ENCODE data around the gene CAMTA1.

Gene CAMTA1

GRCh38 chr1:7046891-7047290, 261.6 kb downstream of the CAMTA1 start:
- no CpG with 5 or more reads among the region's 1 CpG for WGBS (ENCODE audit: extremely low coverage, insufficient coverage, insufficient read length)
- no peak for DNase-seq
- H2AFZ ChIP-seq (ENCODE audit: insufficient read depth, low read length, poor library complexity), result no peak overlapping the region

GRCh38 chr1:7047866-7048265, 262.6 kb downstream of the CAMTA1 start:
- Histone ChIP-seq H3K9ac (ENCODE audit: low read length) (no peak overlapping the region), H2AFZ (ENCODE audit: insufficient read depth, low read length, poor library complexity) (no peak overlapping the region), H3K14ac (ENCODE audit: low read length) (no peak overlapping the region), H4K91ac (ENCODE audit: low read depth, low read length) (no peak overlapping the region), H2BK120ac (ENCODE audit: insufficient read depth, low read length, poor library complexity) (no peak overlapping the region), H3K27me3 (ENCODE audit: insufficient read depth, low read length) (no peaks in the 10 kb centered on the region), H3K36me3 (ENCODE audit: control insufficient read depth in 1 of 2, insufficient read depth in 2 of 2, low read length in 2 of 2) (no peaks in the 10 kb centered on the region), H3K27ac (ENCODE audit: low read depth, low read length) (no peak overlapping the region), H2AK5ac (ENCODE audit: low read length) (no peak overlapping the region), H4K8ac (ENCODE audit: low read depth, low read length) (no peak overlapping the region), H3K4me1 (ENCODE audit: control insufficient read depth in 1 of 2, insufficient read depth in 2 of 2, low read length in 2 of 2) (no peaks in the 10 kb centered on the region), H3K79me2 (ENCODE audit: control insufficient read depth, insufficient read depth, low read length, poor library complexity) (no peaks in the 10 kb centered on the region), H3K79me1 (ENCODE audit: low read length) (no peaks in the 10 kb centered on the region), H2BK12ac (ENCODE audit: low read length) (no peak overlapping the region), H3K23ac (ENCODE audit: low read length) (no peak overlapping the region), H4K12ac (ENCODE audit: low read depth, low read length) (no peak overlapping the region), H3K9me3 (ENCODE audit: insufficient read depth, low read depth, low read length) (peaks cover 5% of the 10 kb centered on the region), H3K4me2 (ENCODE audit: low read length) (no peak overlapping the region), H3K4me3 (ENCODE audit: low read depth, low read length) (no peak overlapping the region), H3K4ac (ENCODE audit: low read depth, low read length) (no peak overlapping the region), H3K18ac (ENCODE audit: low read length) (no peak overlapping the region), H2BK5ac (ENCODE audit: low read depth, low read length, poor library complexity) (no peak overlapping the region)
- DNase-seq, result no peak
- whole genome bisulfite sequencing (ENCODE audit: extremely low coverage, insufficient coverage, insufficient read length), result no CpG with 5 or more reads among the region's 2 CpGs

More at GRCh38 chr1:7046891-7047290, 261.6 kb downstream of the CAMTA1 start:
- Histone ChIP-seq H3K9me3 (ENCODE audit: insufficient read depth, low read depth, low read length) (peaks cover 3% of the 10 kb centered on the region), H3K23ac (ENCODE audit: low read length) (no peak overlapping the region), H4K91ac (ENCODE audit: low read depth, low read length) (no peak overlapping the region), H2BK12ac (ENCODE audit: low read length) (no peak overlapping the region), H3K36me3 (ENCODE audit: control insufficient read depth in 1 of 2, insufficient read depth in 2 of 2, low read length in 2 of 2) (no peaks in the 10 kb centered on the region), H3K4ac (ENCODE audit: low read depth, low read length) (no peak overlapping the region), H3K27ac (ENCODE audit: low read depth, low read length) (no peak overlapping the region), H3K79me2 (ENCODE audit: control insufficient read depth, insufficient read depth, low read length, poor library complexity) (no peaks in the 10 kb centered on the region), H3K9ac (ENCODE audit: low read length) (no peak overlapping the region), H3K79me1 (ENCODE audit: low read length) (no peaks in the 10 kb centered on the region), H2AK5ac (ENCODE audit: low read length) (no peak overlapping the region), H2BK120ac (ENCODE audit: insufficient read depth, low read length, poor library complexity) (no peak overlapping the region), H3K14ac (ENCODE audit: low read length) (no peak overlapping the region), H3K4me3 (ENCODE audit: low read depth, low read length) (no peak overlapping the region), H4K8ac (ENCODE audit: low read depth, low read length) (no peak overlapping the region), H4K12ac (ENCODE audit: low read depth, low read length) (no peak overlapping the region), H3K4me1 (ENCODE audit: control insufficient read depth in 1 of 2, insufficient read depth in 2 of 2, low read length in 2 of 2) (no peaks in the 10 kb centered on the region), H3K4me2 (ENCODE audit: low read length) (no peak overlapping the region), H3K27me3 (ENCODE audit: insufficient read depth, low read length) (no peaks in the 10 kb centered on the region), H2BK5ac (ENCODE audit: low read depth, low read length, poor library complexity) (no peak overlapping the region), H3K18ac (ENCODE audit: low read length) (no peak overlapping the region)

GRCh38 chr1:7048395-7048794, 263.1 kb downstream of the CAMTA1 start:
- Histone ChIP-seq H2BK5ac (ENCODE audit: low read depth, low read length, poor library complexity) (no peak overlapping the region), H3K4me3 (ENCODE audit: low read depth, low read length) (no peak overlapping the region), H4K8ac (ENCODE audit: low read depth, low read length) (no peak overlapping the region)

GRCh38 chr1:7049913-7050625, 264.8 kb downstream of the CAMTA1 start:
- no peak overlapping the region for H4K8ac ChIP-seq (ENCODE audit: low read depth, low read length)
- H3K4ac ChIP-seq (ENCODE audit: low read depth, low read length), result no peak overlapping the region
- no peak overlapping the region for H2BK5ac ChIP-seq (ENCODE audit: low read depth, low read length, poor library complexity)
- H3K9me3 ChIP-seq (ENCODE audit: insufficient read depth, low read depth, low read length), result peaks cover 6% of the 10 kb centered on the region
- H3K4me1 ChIP-seq (ENCODE audit: control insufficient read depth in 1 of 2, insufficient read depth in 2 of 2, low read length in 2 of 2), result no peaks in the 10 kb centered on the region
- no peak overlapping the region for H2AFZ ChIP-seq (ENCODE audit: insufficient read depth, low read length, poor library complexity)
- no peak overlapping the region for H3K18ac ChIP-seq (ENCODE audit: low read length)
- no peak overlapping the region for H2BK120ac ChIP-seq (ENCODE audit: insufficient read depth, low read length, poor library complexity)
- no peak overlapping the region for H4K12ac ChIP-seq (ENCODE audit: low read depth, low read length)
- no peak for DNase-seq
- no peaks in the 10 kb centered on the region for H3K27me3 ChIP-seq (ENCODE audit: insufficient read depth, low read length)
- H3K4me2 ChIP-seq (ENCODE audit: low read length), result no peak overlapping the region
- H2BK12ac ChIP-seq (ENCODE audit: low read length), result no peak overlapping the region
- H3K23ac ChIP-seq (ENCODE audit: low read length), result no peak overlapping the region
- no peaks in the 10 kb centered on the region for H3K36me3 ChIP-seq (ENCODE audit: control insufficient read depth in 1 of 2, insufficient read depth in 2 of 2, low read length in 2 of 2)
- no peaks in the 10 kb centered on the region for H3K79me1 ChIP-seq (ENCODE audit: low read length)
- no peak overlapping the region for H3K27ac ChIP-seq (ENCODE audit: low read depth, low read length)
- H3K4me3 ChIP-seq (ENCODE audit: low read depth, low read length), result no peak overlapping the region
- no peak overlapping the region for H2AK5ac ChIP-seq (ENCODE audit: low read length)
- no peak overlapping the region for H4K91ac ChIP-seq (ENCODE audit: low read depth, low read length)
- H3K79me2 ChIP-seq (ENCODE audit: control insufficient read depth, insufficient read depth, low read length, poor library complexity), result no peaks in the 10 kb centered on the region
- H3K14ac ChIP-seq (ENCODE audit: low read length), result no peak overlapping the region
- no peak overlapping the region for H3K9ac ChIP-seq (ENCODE audit: low read length)
- no CpG with 5 or more reads among the region's 25 CpGs for WGBS (ENCODE audit: extremely low coverage, insufficient coverage, insufficient read length)

More at GRCh38 chr1:7048395-7048794, 263.1 kb downstream of the CAMTA1 start:
- no peak overlapping the region for H2BK120ac ChIP-seq (ENCODE audit: insufficient read depth, low read length, poor library complexity)
- H2AK5ac ChIP-seq (ENCODE audit: low read length), result no peak overlapping the region
- peaks cover 5% of the 10 kb centered on the region for H3K9me3 ChIP-seq (ENCODE audit: insufficient read depth, low read depth, low read length)
- no peak for DNase-seq
- no peak overlapping the region for H3K4ac ChIP-seq (ENCODE audit: low read depth, low read length)
- no peak overlapping the region for H3K9ac ChIP-seq (ENCODE audit: low read length)
- no peaks in the 10 kb centered on the region for H3K27me3 ChIP-seq (ENCODE audit: insufficient read depth, low read length)
- H3K79me2 ChIP-seq (ENCODE audit: control insufficient read depth, insufficient read depth, low read length, poor library complexity), result no peaks in the 10 kb centered on the region
- no peak overlapping the region for H3K27ac ChIP-seq (ENCODE audit: low read depth, low read length)
- H3K79me1 ChIP-seq (ENCODE audit: low read length), result no peaks in the 10 kb centered on the region
- no peaks in the 10 kb centered on the region for H3K4me1 ChIP-seq (ENCODE audit: control insufficient read depth in 1 of 2, insufficient read depth in 2 of 2, low read length in 2 of 2)
- H2BK12ac ChIP-seq (ENCODE audit: low read length), result no peak overlapping the region
- no peaks in the 10 kb centered on the region for H3K36me3 ChIP-seq (ENCODE audit: control insufficient read depth in 1 of 2, insufficient read depth in 2 of 2, low read length in 2 of 2)
- H4K12ac ChIP-seq (ENCODE audit: low read depth, low read length), result no peak overlapping the region
- no peak overlapping the region for H4K91ac ChIP-seq (ENCODE audit: low read depth, low read length)
- H2AFZ ChIP-seq (ENCODE audit: insufficient read depth, low read length, poor library complexity), result no peak overlapping the region
- no peak overlapping the region for H3K18ac ChIP-seq (ENCODE audit: low read length)
- no peak overlapping the region for H3K4me2 ChIP-seq (ENCODE audit: low read length)
- H3K23ac ChIP-seq (ENCODE audit: low read length), result no peak overlapping the region
- H3K14ac ChIP-seq (ENCODE audit: low read length), result no peak overlapping the region
- no CpG with 5 or more reads among the region's 10 CpGs for WGBS (ENCODE audit: extremely low coverage, insufficient coverage, insufficient read length)
